BJ (cell line): ENCODE results near the gene PRLR. TPM values are rescaled to one million over a fixed set of nuclear protein-coding genes. Genes with fewer than 3 reads are reported as not detected.
"Not testable (repeated sequence)": the region's sequence is repeated elsewhere in the genome, so short reads cannot be mapped to it uniquely, and the experiment has no call there.

Experiments
- CTCF ChIA-PET: fragments of 350-600 bp; formaldehyde crosslinking; extraction: SDS; loops from one replicate; lab custom pipeline; 2021; ENCODE audit warnings: antibody characterized with exemption, inconsistent platforms; lab: Yijun Ruan, JAX
- POLR2A ChIA-PET: fragments of 300-600 bp; sonication (Branson Sonifier 250); formaldehyde crosslinking; extraction: SDS; loops from one replicate; lab custom pipeline; 2021; ENCODE audit warnings: antibody characterized with exemption; lab: Charles Lee
- DNase-seq: peaks from one replicate; pipeline ENCODE4 v3.0.0-alpha.2; 2011; ENCODE audit warnings: low read depth
- H3K27me3 ChIP-seq: 2 replicates; pipeline ENCODE4 v1.6.0; 2011; ENCODE audit warnings: low read length; ENCODE audit not compliant: control insufficient read depth, insufficient read depth
- H3K36me3 ChIP-seq: 2 replicates; pipeline ENCODE4 v1.5.1; 2011; ENCODE audit warnings: low read length; ENCODE audit not compliant: control insufficient read depth, insufficient read depth
- H3K4me3 ChIP-seq: 2 replicates; pipeline ENCODE4 v1.5.1; 2011; ENCODE audit warnings: low read depth, mild to moderate bottlenecking, control low read depth, low read length
- polyA plus RNA-seq: library from polyadenylated mRNA; depleted of rRNA; stranded (reverse); fragments of >200 nt; gene quantifications from 2 replicates; pipeline ENCODE4 v1.2.3, GENCODE V29; 2011
- TF ChIP-seq, protein P1 (sequence below): IDR thresholded peaks from 2 replicates; pipeline ENCODE4 v1.5.1; 2011; ENCODE audit warnings: low read depth, mild to moderate bottlenecking, control low read depth, inconsistent platforms, low read length, moderate library complexity; ENCODE audit not compliant: insufficient read depth

The PRLR gene
- polyA plus RNA-seq, 1 experiment, result 0.34 TPM

DNA sequence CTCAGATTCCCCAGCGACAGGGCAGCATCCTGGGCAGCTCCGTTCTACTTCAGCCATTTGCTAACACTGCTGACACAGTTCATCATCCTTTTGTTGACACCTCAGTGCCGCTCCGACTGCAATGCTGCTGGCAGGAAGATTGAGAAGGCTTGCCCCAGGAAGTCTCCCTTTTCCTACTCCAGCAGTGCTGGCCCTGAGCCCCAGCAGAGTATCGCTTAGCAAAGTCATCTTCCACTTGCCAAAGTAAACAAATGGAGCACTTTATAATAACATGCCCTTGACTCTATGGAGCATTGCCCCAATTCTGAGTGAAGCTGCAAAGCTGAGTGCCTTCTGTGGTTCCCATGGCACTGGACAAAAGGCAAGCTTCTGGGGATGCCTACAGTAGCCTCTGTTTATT lies 32.2 kb downstream of the PRLR start:
- Histone ChIP-seq H3K27me3 (peaks cover 7% of the 10 kb centered on the region), H3K36me3 (no peaks in the 10 kb centered on the region), H3K4me3 (no peak overlapping the region)
- POLR2A ChIA-PET, result no interaction called here
- TF ChIP-seq, protein P1, sequence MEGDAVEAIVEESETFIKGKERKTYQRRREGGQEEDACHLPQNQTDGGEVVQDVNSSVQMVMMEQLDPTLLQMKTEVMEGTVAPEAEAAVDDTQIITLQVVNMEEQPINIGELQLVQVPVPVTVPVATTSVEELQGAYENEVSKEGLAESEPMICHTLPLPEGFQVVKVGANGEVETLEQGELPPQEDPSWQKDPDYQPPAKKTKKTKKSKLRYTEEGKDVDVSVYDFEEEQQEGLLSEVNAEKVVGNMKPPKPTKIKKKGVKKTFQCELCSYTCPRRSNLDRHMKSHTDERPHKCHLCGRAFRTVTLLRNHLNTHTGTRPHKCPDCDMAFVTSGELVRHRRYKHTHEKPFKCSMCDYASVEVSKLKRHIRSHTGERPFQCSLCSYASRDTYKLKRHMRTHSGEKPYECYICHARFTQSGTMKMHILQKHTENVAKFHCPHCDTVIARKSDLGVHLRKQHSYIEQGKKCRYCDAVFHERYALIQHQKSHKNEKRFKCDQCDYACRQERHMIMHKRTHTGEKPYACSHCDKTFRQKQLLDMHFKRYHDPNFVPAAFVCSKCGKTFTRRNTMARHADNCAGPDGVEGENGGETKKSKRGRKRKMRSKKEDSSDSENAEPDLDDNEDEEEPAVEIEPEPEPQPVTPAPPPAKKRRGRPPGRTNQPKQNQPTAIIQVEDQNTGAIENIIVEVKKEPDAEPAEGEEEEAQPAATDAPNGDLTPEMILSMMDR, result no peak
- CTCF ChIA-PET, result interaction anchor here (0.9 to 1.8 kb wide), 4 partner anchors 15 to 109 kb away, joined by 3 to 9 read pairs (median 6); no protein-coding TSS in a partner anchor
- DNase-seq, result no peak

DNA sequence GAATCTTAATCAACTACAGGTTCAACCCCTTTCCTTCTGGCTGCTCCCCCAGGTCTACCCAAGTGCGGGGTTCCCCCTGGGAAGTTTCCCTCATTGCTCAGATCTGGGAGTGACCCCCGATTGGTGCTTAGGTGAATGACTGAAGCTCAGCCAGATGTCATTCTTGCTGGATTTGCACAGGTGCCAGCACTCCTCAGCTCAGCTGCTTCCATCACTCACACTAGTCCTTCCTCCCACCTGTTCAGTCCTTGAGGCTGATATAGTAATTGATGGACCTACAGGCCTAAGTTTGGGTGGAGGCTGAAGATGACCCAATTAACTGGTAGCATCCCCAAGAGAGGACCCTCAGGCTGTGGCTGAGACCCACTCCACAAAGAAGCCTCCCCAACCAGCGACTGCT lies 32.9 kb downstream of the PRLR start:
- DNase-seq, result no peak
- TF ChIP-seq, protein P1, result no peak
- POLR2A ChIA-PET, result no interaction called here
- CTCF ChIA-PET, result no interaction called here
- no peak overlapping the region for H3K4me3 ChIP-seq
- H3K36me3 ChIP-seq, result no peaks in the 10 kb centered on the region
- H3K27me3 ChIP-seq, result peaks cover 9% of the 10 kb centered on the region

GRCh38 chr5:35195472-35195852 lies 34.8 kb downstream of the PRLR start:
- CTCF ChIA-PET, result no interaction called here
- TF ChIP-seq, protein P1, result no peak
- H3K27me3 ChIP-seq, result peaks cover 9% of the 10 kb centered on the region
- no peaks in the 10 kb centered on the region for H3K36me3 ChIP-seq
- H3K4me3 ChIP-seq, result no peak overlapping the region
- POLR2A ChIA-PET, result no interaction called here
- no peak for DNase-seq

GRCh38 chr5:35194635-35195471 lies 35.4 kb downstream of the PRLR start:
- Histone ChIP-seq H3K36me3 (no peaks in the 10 kb centered on the region), H3K27me3 (peaks cover 9% of the 10 kb centered on the region), H3K4me3 (no peak overlapping the region)
- ChIA-PET POLR2A (no interaction called here), CTCF (interaction anchor here (0.6 to 3.0 kb wide), 3 partner anchors 11 to 104 kb away, joined by 3 to 20 read pairs (median 3); no protein-coding TSS in a partner anchor)
- TF ChIP-seq, protein P1, result no peak
- no peak for DNase-seq

DNA sequence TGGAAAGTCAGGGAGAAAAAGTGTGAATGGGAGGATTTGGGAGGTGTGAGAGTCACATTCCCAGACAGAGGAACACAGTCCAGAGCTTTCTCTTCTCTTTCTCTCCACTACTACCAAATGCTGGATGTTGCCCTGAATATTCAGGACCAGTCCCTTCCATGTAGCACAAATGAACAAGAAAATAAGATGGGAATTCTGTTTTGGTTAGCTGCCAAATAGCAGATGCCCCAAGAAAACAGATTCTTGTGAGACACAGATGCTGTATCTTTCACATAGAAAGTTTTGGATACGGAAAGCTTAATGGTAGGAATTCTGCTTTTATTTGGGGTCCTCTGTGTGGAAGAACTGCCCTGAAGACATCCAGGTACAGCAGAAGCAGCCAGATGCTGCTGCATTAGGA lies 37.8 kb downstream of the PRLR start:
- no peak for DNase-seq
- Histone ChIP-seq H3K27me3 (peaks cover 10% of the 10 kb centered on the region), H3K4me3 (no peak overlapping the region), H3K36me3 (no peaks in the 10 kb centered on the region)
- TF ChIP-seq, protein P1, result no peak
- ChIA-PET POLR2A (no interaction called here), CTCF (interaction anchor here (3.0 kb wide), 1 partner anchor 9 kb away, joined by 20 read pairs; no protein-coding TSS in a partner anchor)

DNA sequence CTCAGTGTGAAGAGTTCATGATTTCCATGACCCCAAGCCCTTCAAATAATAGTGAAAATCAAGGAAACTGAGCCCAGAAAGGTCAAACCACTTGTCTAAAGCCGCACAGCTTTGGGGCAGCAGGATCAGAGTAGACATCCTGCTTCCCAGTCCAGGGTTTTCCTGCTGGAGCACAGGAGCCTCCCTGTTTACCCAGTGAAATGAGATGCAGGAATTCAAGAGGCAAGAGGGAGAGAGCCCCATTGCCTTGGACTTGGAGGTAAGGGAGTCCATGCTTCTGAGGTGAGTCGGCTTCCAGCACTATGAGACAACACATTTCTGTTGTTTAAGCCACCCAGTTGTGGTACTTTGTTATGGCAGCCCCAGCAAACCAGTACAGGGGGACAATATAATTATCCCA lies 40.5 kb downstream of the PRLR start:
- H3K36me3 ChIP-seq, CTCF ChIA-PET, DNase-seq, POLR2A ChIA-PET, H3K27me3 ChIP-seq, H3K4me3 ChIP-seq: not testable (repeated sequence)
